Measurements from ENCODE around the gene SND1.
A peak's percentile ranks its signal among the peaks of the same experiment; 100 is the strongest.

The SND1 gene

DNA sequence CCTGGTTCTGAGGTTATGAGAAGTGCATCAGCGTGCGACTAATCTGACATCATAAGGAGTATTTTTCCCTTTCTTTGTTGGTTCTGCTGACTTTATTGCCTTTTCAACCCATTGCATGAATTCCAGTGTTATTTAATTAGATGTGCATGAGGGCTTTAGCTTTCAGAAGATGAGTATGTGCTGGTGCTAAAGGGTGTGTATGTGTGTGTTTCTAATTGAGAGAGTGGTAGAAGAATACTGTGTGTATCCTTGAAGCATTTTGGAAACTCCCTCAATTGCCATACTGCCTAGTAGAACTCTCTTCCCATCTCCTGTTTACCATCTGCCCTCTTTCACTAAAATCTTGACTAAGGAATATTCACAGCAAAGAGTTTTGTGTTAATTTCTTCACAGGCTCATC lies 158.1 kb downstream of the SND1 start:
- no peak for DNase-seq
- H3K36me3 Mint-ChIP-seq, result peaks cover 26% of the 10 kb centered on the region
- H3K27ac Mint-ChIP-seq, result peak overlapping the region; percentile 35
- no peaks in the 10 kb centered on the region for H3K9me3 Mint-ChIP-seq
- no peak overlapping the region for H3K4me3 Mint-ChIP-seq
- no peaks in the 10 kb centered on the region for H3K4me1 Mint-ChIP-seq
- H3K27me3 Mint-ChIP-seq, result no peaks in the 10 kb centered on the region
- CTCF ChIA-PET, result interaction anchor here (1.2 kb wide), 1 partner anchor 17 kb away, joined by 3 read pairs; no protein-coding TSS in a partner anchor

DNA sequence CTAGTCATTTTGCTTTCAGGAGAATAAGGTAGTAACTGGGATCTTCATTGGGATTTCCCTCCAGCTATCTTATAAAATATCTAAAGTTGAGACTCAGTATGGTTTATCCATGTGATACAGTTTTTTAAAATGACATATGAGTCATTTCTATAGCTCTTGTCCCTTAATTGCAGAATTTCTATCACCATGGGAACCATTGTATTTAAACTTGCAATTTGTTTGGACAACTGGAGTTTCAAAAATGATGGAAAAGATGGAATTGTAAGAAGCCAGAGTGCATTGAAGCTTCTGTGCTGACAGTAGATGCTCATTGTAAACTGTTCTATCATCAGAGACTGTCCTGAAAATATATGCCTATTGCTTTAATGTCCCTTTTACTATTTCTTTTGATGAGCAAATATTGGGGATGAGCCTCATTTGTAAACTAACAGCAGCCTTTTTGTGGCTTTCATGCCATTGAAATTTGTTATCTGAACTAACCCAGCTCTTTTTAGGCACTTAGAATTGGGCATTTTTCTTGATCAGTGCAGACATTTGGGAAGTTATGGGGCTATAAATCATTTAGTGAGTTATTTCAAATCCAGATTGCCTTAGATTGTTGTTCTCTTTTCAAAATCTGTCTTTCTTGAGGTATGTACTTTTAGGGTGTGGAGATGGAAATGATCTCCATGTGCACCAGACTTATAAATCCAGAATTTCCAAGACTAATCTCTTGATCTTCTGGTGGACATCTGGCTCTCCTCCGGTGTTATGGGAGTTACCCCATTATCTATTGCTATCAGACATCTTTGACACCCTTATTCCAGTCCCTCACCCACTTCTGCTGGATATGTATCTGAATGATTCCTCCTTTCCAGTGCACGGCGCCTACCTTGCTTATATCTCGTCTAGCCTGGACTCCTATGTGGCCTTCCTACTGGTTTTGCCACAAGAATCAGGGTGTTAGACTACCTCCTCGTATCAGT lies 159.0 kb downstream of the SND1 start:
- no peaks in the 10 kb centered on the region for H3K27me3 Mint-ChIP-seq
- H3K9me3 Mint-ChIP-seq, result no peaks in the 10 kb centered on the region
- no peak for DNase-seq
- no peak overlapping the region for H3K4me3 Mint-ChIP-seq
- CTCF ChIA-PET, result interaction anchor here (1.2 kb wide), 1 partner anchor 18 kb away, joined by 3 read pairs; no protein-coding TSS in a partner anchor
- peaks cover 26% of the 10 kb centered on the region for H3K36me3 Mint-ChIP-seq
- no peak overlapping the region for H3K27ac Mint-ChIP-seq
- H3K4me1 Mint-ChIP-seq, result no peaks in the 10 kb centered on the region

DNA sequence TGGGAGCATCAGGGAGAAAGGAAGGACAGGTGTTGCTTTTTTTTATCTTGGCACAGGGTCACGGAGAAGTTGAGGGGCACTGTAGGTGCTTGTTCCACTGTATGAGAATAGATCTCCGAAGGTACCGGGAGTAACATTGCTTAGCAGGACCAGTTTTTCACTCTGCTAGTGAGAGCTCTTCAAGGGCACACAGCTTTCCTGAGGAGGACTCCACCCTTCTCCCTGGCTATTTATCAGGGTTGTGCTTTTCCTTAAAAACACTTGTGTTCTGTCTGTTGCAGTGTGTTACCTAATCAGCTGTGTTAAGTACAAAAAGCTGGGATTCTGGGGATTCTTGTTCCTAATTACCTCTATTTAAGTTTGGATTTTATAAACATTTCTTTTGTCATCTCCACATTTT lies 160.5 kb downstream of the SND1 start:
- Mint-ChIP-seq H3K4me3 (no peak overlapping the region), H3K27me3 (no peaks in the 10 kb centered on the region), H3K36me3 (peaks cover 22% of the 10 kb centered on the region), H3K4me1 (no peaks in the 10 kb centered on the region), H3K9me3 (no peaks in the 10 kb centered on the region), H3K27ac (no peak overlapping the region)
- no peak for DNase-seq
- CTCF ChIA-PET, result no interaction called here

DNA sequence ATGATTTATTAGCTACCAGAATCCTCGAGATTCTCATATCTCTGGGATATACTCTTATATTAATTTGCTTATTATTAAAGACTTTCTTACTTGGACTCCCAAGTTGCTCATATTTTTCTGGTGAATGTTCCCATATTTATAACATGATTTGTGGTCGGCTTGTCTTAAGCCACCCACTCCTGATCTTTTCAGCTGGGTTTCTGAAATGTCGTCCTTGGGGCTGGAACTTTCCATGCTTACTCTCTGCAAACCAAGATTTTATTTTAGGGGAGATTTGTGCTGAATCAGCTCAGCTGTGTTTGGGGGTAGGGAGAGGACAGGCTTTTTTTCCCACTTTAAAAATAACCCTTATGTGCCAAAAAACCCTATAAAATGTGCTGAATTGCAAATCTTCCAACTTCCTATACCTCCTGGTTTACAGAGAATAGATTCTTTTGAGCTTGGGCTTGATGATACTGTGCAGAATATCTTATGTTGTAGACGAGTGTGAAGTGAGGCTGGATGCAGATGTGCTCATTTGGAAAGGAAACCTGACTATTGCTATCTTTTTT lies 162.1 kb downstream of the SND1 start:
- Mint-ChIP-seq H3K4me1 (no peaks in the 10 kb centered on the region), H3K27ac (no peak overlapping the region)
- CTCF ChIA-PET, result interaction anchor here (1.4 kb wide), 1 partner anchor 22 kb away, joined by 3 read pairs; no protein-coding TSS in a partner anchor

DNA sequence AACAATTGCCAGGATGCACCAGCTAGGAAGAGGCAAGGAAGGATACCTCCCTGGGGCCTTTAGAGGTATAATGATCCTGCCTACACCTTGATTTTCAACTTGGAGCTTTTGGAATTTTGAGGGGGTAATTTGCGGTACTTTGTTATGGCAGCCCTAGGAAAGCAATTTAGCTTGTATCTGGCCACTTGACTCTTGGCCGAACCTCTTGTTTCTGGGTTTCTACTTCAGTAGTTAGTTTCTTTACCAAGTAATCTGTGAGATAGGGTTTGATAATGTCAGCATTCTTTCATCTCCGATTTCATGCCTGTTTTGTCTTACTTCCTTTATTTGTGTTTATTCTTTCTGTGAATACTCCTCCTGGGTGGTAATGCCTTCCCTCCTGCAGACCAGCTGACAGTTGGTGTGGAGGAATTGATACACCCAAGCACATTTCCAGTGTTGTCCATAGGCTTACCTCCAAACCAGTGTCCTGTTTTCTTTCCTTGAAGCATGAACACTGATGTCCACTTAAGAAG lies 163.7 kb downstream of the SND1 start:
- Mint-ChIP-seq H3K4me3 (no peak overlapping the region), H3K27me3 (no peaks in the 10 kb centered on the region), H3K36me3 (peaks cover 7% of the 10 kb centered on the region), H3K4me1 (peaks cover 11% of the 10 kb centered on the region), H3K27ac (no peak overlapping the region), H3K9me3 (no peaks in the 10 kb centered on the region)
- CTCF ChIA-PET, result interaction anchor here (0.6 kb wide), 1 partner anchor 28 kb away, joined by 4 read pairs; no protein-coding TSS in a partner anchor
- DNase-seq, result no peak

More for the DNA sequence above, 162.1 kb downstream of the SND1 start:
- H3K36me3 Mint-ChIP-seq, result peaks cover 18% of the 10 kb centered on the region
- H3K4me3 Mint-ChIP-seq, result no peak overlapping the region
- no peaks in the 10 kb centered on the region for H3K27me3 Mint-ChIP-seq
- no peaks in the 10 kb centered on the region for H3K9me3 Mint-ChIP-seq
- no peak for DNase-seq

DNA sequence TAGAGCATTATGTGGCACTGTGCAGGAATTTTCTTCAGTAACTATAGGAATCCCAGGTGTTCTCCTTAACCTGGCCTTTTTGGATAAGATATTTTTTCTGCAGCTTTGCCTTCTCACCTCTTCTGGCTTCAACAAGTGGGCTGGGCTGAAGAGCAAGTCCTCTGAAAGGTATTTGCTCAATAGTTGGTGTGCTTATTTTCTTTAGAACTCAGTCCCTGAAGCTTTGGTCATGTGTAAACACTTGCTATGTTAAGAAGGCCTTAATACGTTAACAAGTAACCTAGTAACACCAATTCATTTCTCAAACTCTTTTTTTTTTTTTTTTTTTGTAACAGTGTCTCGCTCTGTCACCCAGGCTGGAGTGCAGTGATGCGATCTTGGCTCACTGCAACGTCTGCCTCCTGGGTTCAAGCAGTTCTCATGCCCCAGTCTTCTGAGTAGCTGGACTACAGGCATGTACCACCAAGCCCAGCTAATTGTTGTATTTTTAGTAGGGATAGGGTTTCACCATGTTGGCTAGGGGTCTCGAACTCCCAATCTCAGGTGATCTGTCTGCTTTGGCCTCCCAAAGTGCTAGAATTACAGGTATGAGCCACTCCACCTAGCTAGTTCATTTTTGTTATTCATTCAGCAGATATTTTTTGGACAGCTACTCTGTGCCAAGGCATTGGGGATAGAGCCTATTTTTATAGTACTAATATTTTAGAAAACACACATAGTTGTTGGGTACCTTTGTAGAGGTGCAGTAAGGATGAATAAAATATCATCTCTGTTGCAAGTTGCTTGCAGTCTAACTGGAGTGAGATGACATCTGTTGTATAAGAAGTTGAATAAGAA lies 164.6 kb downstream of the SND1 start:
- CTCF ChIA-PET, result interaction anchor here (0.6 to 0.9 kb wide), 2 partner anchors 12 to 27 kb away, joined by 4 to 5 read pairs; no protein-coding TSS in a partner anchor
- peaks cover 11% of the 10 kb centered on the region for H3K36me3 Mint-ChIP-seq
- H3K9me3 Mint-ChIP-seq, result no peaks in the 10 kb centered on the region
- no peak for DNase-seq
- no peak overlapping the region for H3K4me3 Mint-ChIP-seq
- H3K27me3 Mint-ChIP-seq, result no peaks in the 10 kb centered on the region
- H3K4me1 Mint-ChIP-seq, result peaks cover 16% of the 10 kb centered on the region
- H3K27ac Mint-ChIP-seq, result no peak overlapping the region

DNA sequence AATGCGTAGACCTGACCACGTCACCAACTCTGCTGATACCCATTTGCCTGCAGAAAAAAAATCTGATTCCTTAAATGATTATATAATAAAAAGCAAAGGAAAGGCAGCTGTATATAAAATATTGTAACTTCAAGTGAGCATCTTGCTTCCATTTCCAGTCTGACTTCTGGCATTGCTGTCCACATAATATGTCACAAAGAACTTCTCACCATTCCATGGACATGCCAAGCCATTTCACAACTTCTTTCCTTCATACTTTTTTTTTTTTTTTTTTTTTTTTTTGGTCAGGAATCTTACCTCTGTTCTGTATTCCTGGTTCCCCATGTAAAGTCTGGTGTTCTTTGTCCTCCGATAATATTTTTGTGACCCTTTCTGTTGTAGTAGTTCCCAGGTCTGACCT lies 165.5 kb downstream of the SND1 start:
- no peak for DNase-seq
- Mint-ChIP-seq H3K4me3 (no peak overlapping the region), H3K9me3 (no peaks in the 10 kb centered on the region), H3K36me3 (peaks cover 11% of the 10 kb centered on the region), H3K4me1 (peaks cover 16% of the 10 kb centered on the region), H3K27me3 (no peaks in the 10 kb centered on the region), H3K27ac (no peak overlapping the region)
- CTCF ChIA-PET, result interaction anchor here (0.9 kb wide), 2 partner anchors 13 to 25 kb away, joined by 3 to 5 read pairs; no protein-coding TSS in a partner anchor

DNA sequence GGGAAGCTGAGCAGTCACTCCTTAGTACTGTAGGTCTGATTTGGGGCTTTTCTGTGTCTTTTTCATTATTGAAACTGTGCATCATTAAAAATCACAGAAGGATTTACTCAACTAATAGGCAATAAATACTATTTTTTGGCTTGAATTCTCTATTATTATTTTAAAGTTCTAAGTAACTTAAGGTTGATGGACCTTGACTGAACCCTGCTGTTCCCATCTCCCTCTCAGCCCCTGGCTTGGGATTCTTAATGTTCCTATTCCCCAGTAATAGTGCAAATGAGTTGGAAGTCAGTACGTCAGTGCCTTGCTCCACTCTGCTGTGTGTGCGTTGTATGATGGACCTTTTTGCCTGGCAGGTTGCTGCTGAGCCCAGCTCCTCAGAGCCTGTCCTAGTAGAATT lies 166.3 kb downstream of the SND1 start:
- Mint-ChIP-seq H3K9me3 (no peaks in the 10 kb centered on the region), H3K27ac (no peak overlapping the region), H3K27me3 (no peaks in the 10 kb centered on the region), H3K4me3 (no peak overlapping the region), H3K4me1 (peaks cover 16% of the 10 kb centered on the region), H3K36me3 (peaks cover 6% of the 10 kb centered on the region)
- CTCF ChIA-PET, result no interaction called here
- no peak for DNase-seq

DNA sequence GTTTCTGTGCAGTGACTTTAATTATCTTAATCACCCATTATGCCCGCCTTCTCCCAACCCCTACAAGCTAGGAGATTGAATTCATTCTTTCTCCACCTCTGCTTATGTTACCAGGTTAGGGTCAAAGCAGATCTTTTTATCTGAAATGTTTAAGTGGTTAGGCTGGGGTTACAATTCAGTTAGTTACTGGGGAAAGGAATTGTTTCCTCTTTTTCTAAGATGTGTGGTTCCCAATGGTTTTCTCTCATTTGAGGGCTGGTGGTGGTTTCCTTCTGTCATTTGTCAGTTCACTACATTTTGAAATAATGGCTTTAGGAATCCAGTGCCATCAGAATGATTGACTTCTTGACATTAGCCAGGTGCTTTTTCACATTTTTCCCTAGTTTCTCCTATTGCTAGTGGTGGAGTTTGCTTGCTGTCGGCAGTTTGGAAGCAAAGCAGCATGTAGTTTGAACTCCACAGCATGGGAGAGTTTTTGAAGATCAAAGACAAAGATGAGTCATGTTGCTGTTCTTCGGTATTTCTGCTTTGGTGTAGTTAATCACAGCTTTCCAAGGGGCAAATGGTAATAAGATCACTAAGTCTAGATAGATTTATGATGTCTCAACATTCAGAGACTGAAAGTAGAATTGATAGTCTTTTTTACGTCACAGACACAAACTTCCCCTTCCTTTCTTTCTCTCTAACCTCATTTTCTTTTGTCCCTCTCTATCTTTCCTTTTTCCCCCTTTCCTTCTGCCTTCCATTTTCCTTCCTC lies 168.2 kb downstream of the SND1 start:
- no peak for DNase-seq
- Mint-ChIP-seq H3K27me3 (no peaks in the 10 kb centered on the region), H3K36me3 (peaks cover 6% of the 10 kb centered on the region), H3K9me3 (no peaks in the 10 kb centered on the region), H3K4me3 (no peak overlapping the region), H3K4me1 (peaks cover 16% of the 10 kb centered on the region), H3K27ac (no peak overlapping the region)
- CTCF ChIA-PET, result no interaction called here

DNA sequence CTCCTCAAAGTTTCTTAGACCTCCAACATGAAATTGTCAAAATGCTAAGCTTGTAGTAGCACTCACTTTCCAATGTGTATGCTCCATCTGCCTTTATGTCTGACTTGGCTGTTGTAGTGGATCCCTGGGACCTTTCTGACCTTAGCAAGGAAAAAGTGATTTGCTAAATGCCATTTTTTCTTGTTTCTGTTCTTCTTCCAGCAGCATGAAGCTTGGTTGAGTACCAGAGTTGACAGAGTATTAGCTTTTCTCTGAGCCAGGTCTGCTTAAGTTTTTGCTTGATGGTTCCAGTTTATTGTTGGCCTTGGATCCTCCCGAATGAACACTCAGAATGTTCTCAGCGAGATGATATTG lies 168.7 kb downstream of the SND1 start:
- CTCF ChIA-PET, result no interaction called here
- Mint-ChIP-seq H3K4me3 (no peak overlapping the region), H3K27me3 (no peaks in the 10 kb centered on the region)

DNA sequence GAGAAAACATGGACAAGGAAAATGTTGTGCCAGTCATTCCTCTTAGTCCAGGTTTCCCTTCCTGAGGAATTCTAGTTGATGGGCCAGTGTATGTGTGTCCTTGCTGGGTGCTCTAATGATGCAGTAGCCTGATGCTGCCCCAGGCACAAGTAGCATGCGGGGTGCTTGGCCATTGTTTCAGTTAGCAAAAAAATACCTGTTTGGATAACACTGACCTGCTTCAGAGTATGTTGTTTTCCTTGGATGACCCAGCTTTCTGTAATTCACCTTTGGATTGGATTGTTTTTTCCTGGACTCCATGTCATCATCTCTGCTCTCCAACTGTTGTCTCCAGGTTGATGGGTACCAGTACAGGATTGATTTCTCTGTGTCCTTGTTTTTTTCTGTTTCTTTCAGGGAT lies 169.2 kb downstream of the SND1 start:
- Mint-ChIP-seq H3K4me1 (peaks cover 16% of the 10 kb centered on the region), H3K9me3 (no peaks in the 10 kb centered on the region), H3K27me3 (no peaks in the 10 kb centered on the region), H3K4me3 (no peak overlapping the region), H3K36me3 (peaks cover 6% of the 10 kb centered on the region), H3K27ac (no peak overlapping the region)
- DNase-seq, result no peak
- CTCF ChIA-PET, result no interaction called here

More for the DNA sequence above, 168.7 kb downstream of the SND1 start:
- Mint-ChIP-seq H3K4me1 (peaks cover 16% of the 10 kb centered on the region), H3K36me3 (peaks cover 6% of the 10 kb centered on the region), H3K9me3 (no peaks in the 10 kb centered on the region), H3K27ac (no peak overlapping the region)
- no peak for DNase-seq

DNA sequence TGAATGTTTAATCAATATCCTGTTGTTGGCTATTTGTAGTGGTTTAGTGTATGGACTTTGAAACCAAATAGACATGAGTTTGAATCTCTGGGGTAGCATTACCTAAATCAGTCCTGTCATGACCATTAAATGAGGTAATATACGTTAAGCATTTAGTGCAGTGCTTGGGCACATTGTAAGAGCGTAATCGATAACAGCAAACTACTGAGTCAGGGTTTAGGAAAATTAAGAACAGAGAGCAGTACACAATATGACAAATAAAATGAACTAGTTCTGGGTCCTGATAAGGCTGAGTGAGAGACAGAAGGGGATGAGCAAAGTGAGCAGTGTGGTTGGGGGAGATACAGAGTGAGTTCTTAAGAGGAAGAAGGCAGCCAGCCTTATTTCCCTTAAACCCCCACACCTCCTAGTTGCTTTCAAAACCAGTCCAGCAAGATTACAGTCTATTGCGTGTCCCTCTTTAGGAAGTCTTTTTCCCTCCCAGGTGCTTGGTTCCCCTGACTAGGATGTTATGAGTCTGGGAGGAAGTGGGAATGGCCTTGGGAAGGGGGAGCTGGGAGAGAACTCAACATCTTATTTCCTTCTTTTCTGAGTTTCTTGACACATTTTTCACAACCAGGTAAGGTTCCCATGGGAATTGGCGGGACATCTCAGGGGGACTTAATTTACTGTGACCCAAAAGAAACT lies 171.0 kb downstream of the SND1 start:
- peaks cover 16% of the 10 kb centered on the region for H3K4me1 Mint-ChIP-seq
- H3K27ac Mint-ChIP-seq, result no peak overlapping the region
- H3K27me3 Mint-ChIP-seq, result no peaks in the 10 kb centered on the region
- H3K4me3 Mint-ChIP-seq, result no peak overlapping the region
- no peak for DNase-seq
- H3K36me3 Mint-ChIP-seq, result peaks cover 4% of the 10 kb centered on the region
- no peaks in the 10 kb centered on the region for H3K9me3 Mint-ChIP-seq
- CTCF ChIA-PET, result no interaction called here

DNA sequence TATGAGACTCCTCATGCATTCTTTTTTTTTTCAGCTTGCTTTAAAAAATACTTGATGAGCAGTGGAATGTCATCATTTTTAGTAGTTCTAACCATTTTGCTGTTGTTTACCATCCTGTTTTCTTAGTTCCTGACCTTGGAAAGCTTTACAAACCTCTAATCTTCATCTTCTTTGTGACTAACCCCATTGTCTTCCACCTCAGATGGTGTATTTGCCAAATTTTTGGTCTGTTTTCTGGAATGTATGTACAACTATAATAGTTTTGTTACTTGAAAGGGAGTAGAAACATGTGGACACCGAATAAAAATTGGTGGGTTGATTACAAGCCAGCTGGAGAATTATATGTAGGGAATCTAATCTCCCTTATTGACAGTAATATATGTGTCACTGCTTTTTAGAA lies 172.7 kb downstream of the SND1 start:
- DNase-seq, result no peak
- Mint-ChIP-seq H3K27me3 (no peaks in the 10 kb centered on the region), H3K27ac (no peak overlapping the region), H3K4me3 (no peak overlapping the region), H3K4me1 (peaks cover 19% of the 10 kb centered on the region), H3K9me3 (no peaks in the 10 kb centered on the region), H3K36me3 (peaks cover 4% of the 10 kb centered on the region)
- CTCF ChIA-PET, result no interaction called here

All from activated naive CD4-positive, alpha-beta T cell treated with anti-CD3 and anti-CD28 coated beads, Interleukin-2, amount 10 ng/mL, durations not matched to agents 7 days and 5 days (primary cell).